HuH-7.5 (cell line): Measurements from ENCODE around the gene EML4.
"Not testable (repeated sequence)": the region's sequence is repeated elsewhere in the genome, so short reads cannot be mapped to it uniquely, and the experiment has no call there.

Experiments
- DNase-seq: peaks from one replicate; pipeline ENCODE4 v3.0.0; 2011; ENCODE audit warnings: low spot score

EML4 gene

GRCh38 chr2:42335514-42336104 is 166.5 kb downstream of the EML4 start:
- DNase-seq, result no peak

- DNase-seq, result no peak
Observed at GRCh38 chr2:42336361-42336965, 167.3 kb downstream of the EML4 start.

- DNase-seq, result no peak
Observed at GRCh38 chr2:42337356-42337820, 168.2 kb downstream of the EML4 start.

- no peak for DNase-seq
Observed at GRCh38 chr2:42337846-42338566, 168.9 kb downstream of the EML4 start.

- no peak for DNase-seq
Observed at GRCh38 chr2:42338567-42339190, 169.5 kb downstream of the EML4 start.

- DNase-seq, result no peak
Observed at GRCh38 chr2:42339191-42339912, 170.2 kb downstream of the EML4 start.

GRCh38 chr2:42340045-42340937 is 171.1 kb downstream of the EML4 start:
- no peak for DNase-seq

GRCh38 chr2:42340938-42341636 is 171.9 kb downstream of the EML4 start:
- no peak for DNase-seq

- DNase-seq, result peak; percentile 22
Observed at GRCh38 chr2:42342061-42342794, 173.1 kb downstream of the EML4 start.

- DNase-seq, result no peak
Observed at GRCh38 chr2:42342795-42343241, 173.7 kb downstream of the EML4 start.

GRCh38 chr2:42345986-42346385 is 176.8 kb downstream of the EML4 start:
- no peak for DNase-seq

- not testable (repeated sequence) for DNase-seq
Observed at GRCh38 chr2:42346856-42347255, 177.7 kb downstream of the EML4 start.

GRCh38 chr2:42347518-42347917 is 178.4 kb downstream of the EML4 start:
- not testable (repeated sequence) for DNase-seq

- DNase-seq, result no peak
Observed at GRCh38 chr2:42348113-42348805, 179.1 kb downstream of the EML4 start.

GRCh38 chr2:42350434-42351063 is 181.4 kb downstream of the EML4 start:
- DNase-seq, result no peak

- no peak for DNase-seq
Observed at GRCh38 chr2:42351864-42352263, 182.7 kb downstream of the EML4 start.

GRCh38 chr2:42353792-42354429 is 184.8 kb downstream of the EML4 start:
- DNase-seq, result no peak
